Measurements from ENCODE around the gene JAM3. TPM values are rescaled to one million over a fixed set of nuclear protein-coding genes. Genes with fewer than 3 reads are reported as not detected.

The JAM3 gene
- total RNA-seq, 1 donor from 2014 or later: 68.1 TPM

DNA sequence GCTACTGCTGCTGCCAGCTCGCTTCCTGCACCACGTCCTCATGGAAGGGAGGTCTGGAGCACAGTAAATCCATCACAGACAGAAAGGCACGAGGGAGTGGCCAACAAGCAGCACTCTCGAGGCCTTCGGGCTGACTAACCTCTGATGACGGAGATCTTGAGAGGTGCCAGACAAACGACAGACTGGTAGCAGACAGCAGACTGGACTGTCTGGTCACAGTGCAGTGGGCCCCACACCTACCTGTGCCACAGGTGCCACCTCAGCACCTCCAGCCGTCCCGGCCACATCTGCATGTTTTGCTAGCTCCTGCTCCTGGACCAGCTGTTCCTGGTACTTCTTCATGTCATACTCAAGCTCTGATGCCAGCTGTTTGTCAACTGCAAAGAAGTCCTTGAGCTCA lies 90.8 kb downstream of the JAM3 start:
- H3K27ac Mint-ChIP-seq: no peak overlapping the region
- Histone ChIP-seq H3K4me1 (no peaks in the 10 kb centered on the region), H3K27me3 (no peaks in the 10 kb centered on the region), H4K20me1 (ENCODE audit: low read depth) (no peaks in the 10 kb centered on the region), H3K4me2 (no peak overlapping the region), H3K27ac (no peak overlapping the region), H2AFZ (replicated peaks) (no peak overlapping the region), H3K9ac (no peak overlapping the region), H3F3A (ENCODE audit: low read depth) (peaks cover 14% of the 10 kb centered on the region), H3K9me3 (ENCODE audit: low read depth) (peaks cover 27% of the 10 kb centered on the region), H3K36me3 (peaks cover 44% of the 10 kb centered on the region), H3K4me3 (no peak overlapping the region), H3K79me2 (ENCODE audit: low read depth) (no peaks in the 10 kb centered on the region)
- peaks cover 11% of the 10 kb centered on the region for H3K27me3 Mint-ChIP-seq (ENCODE audit: insufficient read depth, low read depth)
- TF ChIP-seq, protein P1, sequence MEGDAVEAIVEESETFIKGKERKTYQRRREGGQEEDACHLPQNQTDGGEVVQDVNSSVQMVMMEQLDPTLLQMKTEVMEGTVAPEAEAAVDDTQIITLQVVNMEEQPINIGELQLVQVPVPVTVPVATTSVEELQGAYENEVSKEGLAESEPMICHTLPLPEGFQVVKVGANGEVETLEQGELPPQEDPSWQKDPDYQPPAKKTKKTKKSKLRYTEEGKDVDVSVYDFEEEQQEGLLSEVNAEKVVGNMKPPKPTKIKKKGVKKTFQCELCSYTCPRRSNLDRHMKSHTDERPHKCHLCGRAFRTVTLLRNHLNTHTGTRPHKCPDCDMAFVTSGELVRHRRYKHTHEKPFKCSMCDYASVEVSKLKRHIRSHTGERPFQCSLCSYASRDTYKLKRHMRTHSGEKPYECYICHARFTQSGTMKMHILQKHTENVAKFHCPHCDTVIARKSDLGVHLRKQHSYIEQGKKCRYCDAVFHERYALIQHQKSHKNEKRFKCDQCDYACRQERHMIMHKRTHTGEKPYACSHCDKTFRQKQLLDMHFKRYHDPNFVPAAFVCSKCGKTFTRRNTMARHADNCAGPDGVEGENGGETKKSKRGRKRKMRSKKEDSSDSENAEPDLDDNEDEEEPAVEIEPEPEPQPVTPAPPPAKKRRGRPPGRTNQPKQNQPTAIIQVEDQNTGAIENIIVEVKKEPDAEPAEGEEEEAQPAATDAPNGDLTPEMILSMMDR (IDR thresholded peaks at IDR 0.05): no peak
- no peak for TF ChIP-seq EZH2 (IDR thresholded peaks at IDR 0.05)
- no peak for TF ChIP-seq EZH2phosphoT487 (IDR thresholded peaks at IDR 0.05)
- H3K36me3 Mint-ChIP-seq: peaks cover 93% of the 10 kb centered on the region
- peaks cover 37% of the 10 kb centered on the region for H3K9me3 Mint-ChIP-seq
- no peaks in the 10 kb centered on the region for H3K4me1 Mint-ChIP-seq
- DNase-seq (ENCODE audit: low spot score): no peak
- no peak overlapping the region for H3K4me3 Mint-ChIP-seq

DNA sequence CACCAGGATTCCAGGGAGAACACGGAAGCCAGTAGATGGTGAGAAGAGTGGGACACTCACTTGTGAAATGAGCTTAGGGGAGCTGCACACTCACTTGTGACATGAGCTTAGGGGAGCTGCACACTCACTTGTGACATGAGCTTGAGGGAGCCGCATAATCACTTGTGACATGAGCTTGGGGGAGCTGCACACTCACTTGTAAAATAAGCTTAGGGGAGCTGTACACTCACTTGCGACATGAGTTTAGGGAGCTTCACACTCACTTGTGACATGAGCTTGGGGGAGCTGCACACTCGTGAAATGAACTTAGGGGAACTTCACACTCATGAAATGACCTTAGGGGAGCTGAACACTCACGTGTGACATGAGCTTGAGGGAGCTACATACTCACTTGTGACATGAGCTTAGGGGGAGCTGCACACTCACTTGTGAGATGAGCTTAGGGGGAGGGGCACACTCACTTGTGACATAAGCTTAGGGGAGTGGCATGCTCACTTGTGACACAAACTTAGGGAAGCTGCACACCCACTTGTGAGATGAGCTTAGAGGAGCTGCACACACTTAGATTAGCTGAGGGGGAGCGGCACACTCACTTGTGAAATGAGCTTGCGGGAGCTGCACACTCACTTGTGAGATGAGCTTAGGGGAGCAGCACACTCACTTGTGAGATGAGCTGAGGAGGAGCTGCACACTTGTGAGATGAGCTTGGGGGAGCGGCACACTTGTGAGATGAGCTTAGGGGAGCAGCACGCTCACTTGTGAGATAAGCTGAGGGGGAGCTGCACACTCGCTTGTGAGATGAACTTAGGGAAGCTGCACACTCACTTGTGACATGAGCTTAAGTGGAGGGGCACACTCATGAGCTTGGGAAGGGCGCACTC lies 95.9 kb downstream of the JAM3 start:
- Histone ChIP-seq H3K79me2 (ENCODE audit: low read depth) (no peaks in the 10 kb centered on the region), H3K4me1 (no peaks in the 10 kb centered on the region), H2AFZ (replicated peaks) (no peak overlapping the region), H3K4me2 (no peak overlapping the region), H3K36me3 (peaks cover 74% of the 10 kb centered on the region), H3K9me3 (ENCODE audit: low read depth) (peaks cover 58% of the 10 kb centered on the region), H3K27ac (no peak overlapping the region), H3K27me3 (no peaks in the 10 kb centered on the region), H3K4me3 (peak overlapping the region; percentile 9), H3F3A (ENCODE audit: low read depth) (peaks cover 54% of the 10 kb centered on the region), H3K9ac (no peak overlapping the region), H4K20me1 (ENCODE audit: low read depth) (no peaks in the 10 kb centered on the region)
- Mint-ChIP-seq H3K27me3 (ENCODE audit: insufficient read depth, low read depth) (peaks cover 24% of the 10 kb centered on the region), H3K36me3 (peaks cover 91% of the 10 kb centered on the region), H3K4me1 (no peaks in the 10 kb centered on the region), H3K27ac (peak overlapping the region; percentile 60), H3K4me3 (peak overlapping the region; percentile 52), H3K9me3 (peaks cover 80% of the 10 kb centered on the region)
- TF ChIP-seq EZH2phosphoT487 (IDR thresholded peaks at IDR 0.05): no peak
- TF ChIP-seq, protein P1 (IDR thresholded peaks at IDR 0.05): no peak
- no peak for TF ChIP-seq EZH2 (IDR thresholded peaks at IDR 0.05)
- DNase-seq (ENCODE audit: low spot score): peak; percentile 83

DNA sequence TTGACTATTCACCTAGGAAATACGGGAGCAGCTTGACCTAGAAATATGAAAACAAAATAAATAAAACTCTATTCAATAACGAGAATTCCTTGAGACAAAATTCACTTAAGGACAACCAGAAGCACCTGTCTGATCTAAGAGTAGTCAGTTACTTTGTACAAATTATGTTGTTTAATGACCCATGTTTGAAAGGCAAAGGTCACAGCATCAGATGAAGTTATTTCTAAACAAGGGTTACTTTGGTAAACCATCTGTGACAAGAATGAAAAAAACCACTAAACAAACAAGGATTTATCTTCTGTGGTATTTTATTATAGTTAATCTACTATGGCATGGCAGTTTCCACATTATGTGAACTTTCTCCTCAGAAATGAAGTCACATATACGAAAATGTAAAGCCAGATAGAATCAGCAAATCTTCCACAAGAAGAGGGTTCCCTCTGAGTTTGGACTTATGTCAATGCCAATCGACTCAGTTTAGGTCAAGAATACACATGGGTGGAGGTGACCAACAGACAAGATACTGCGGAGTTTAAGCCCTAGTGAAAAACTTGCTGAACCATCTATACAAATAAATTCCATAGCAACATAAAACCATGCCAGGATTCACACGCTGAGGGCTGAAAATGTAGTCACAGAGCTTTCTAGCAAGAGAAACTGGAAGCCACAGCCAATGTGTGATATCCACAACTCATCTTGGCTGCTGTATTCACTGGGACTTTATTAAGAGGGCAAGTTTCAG lies 101.5 kb downstream of the JAM3 start:
- Mint-ChIP-seq H3K36me3 (peaks cover 80% of the 10 kb centered on the region), H3K27ac (no peak overlapping the region), H3K4me3 (no peak overlapping the region), H3K4me1 (no peaks in the 10 kb centered on the region), H3K27me3 (ENCODE audit: insufficient read depth, low read depth) (peaks cover 7% of the 10 kb centered on the region), H3K9me3 (peaks cover 53% of the 10 kb centered on the region)
- Histone ChIP-seq H4K20me1 (ENCODE audit: low read depth) (no peaks in the 10 kb centered on the region), H3K4me2 (no peak overlapping the region), H3K4me1 (no peaks in the 10 kb centered on the region), H3K9ac (no peak overlapping the region), H3K9me3 (ENCODE audit: low read depth) (peaks cover 31% of the 10 kb centered on the region), H3F3A (ENCODE audit: low read depth) (peaks cover 33% of the 10 kb centered on the region), H3K36me3 (peaks cover 29% of the 10 kb centered on the region), H3K79me2 (ENCODE audit: low read depth) (no peaks in the 10 kb centered on the region), H3K4me3 (no peak overlapping the region), H2AFZ (replicated peaks) (no peak overlapping the region), H3K27me3 (no peaks in the 10 kb centered on the region), H3K27ac (no peak overlapping the region)
- no peak for DNase-seq (ENCODE audit: low spot score)
- TF ChIP-seq EZH2phosphoT487 (IDR thresholded peaks at IDR 0.05) (no peak), EZH2 (IDR thresholded peaks at IDR 0.05) (no peak)
- TF ChIP-seq, protein P1 (IDR thresholded peaks at IDR 0.05): no peak
